HG02970 (cell line): ENCODE measurements around the gene SCYGR5.
"Not testable (repeated sequence)": the region's sequence is repeated elsewhere in the genome, so short reads cannot be mapped to it uniquely, and the experiment has no call there.

Experiments used
- ATAC-seq: cut with Tn5 transposase; IDR thresholded peaks from one replicate; pipeline ENCODE4 v1.9.1; 2021; ENCODE audit warnings: mild to moderate bottlenecking, moderate library complexity, moderate number of reproducible peaks; ENCODE audit not compliant: unreplicated experiment, low FRiP score

SCYGR5 gene

DNA sequence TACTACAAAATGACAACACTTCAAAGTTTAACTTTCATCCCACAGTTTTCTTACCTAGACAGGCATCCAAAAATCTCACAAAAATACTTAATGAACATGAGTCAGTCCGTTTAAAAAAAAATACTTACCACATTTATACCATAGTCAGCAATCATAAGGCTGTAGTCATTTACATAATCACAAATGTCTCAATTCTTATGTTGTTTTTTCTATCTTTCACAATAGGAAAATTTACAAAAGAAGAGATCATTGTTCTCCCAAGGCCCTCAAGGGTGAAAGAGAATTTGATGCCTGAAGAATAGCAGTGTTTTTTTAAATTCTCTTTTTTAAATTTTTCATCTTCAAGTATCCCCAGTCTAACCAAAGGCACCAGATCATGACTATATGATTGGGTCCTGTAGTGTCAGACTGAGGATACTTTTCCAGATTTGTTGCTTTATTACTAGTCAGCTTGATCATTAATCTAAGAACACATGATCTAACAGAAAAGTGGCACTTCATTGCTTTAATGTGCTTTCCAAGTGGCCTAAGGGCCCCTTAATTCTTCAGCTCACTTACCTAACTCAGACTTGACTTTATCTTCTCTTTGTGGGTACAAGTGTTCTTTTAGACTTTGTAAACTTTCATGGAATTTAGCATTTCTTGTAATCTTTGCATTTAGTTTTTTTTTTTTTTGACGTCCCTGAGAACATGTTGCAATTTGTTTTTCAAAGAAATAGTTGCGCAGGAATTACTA, 4.7 kb downstream of the SCYGR5 start:
- no peak for ATAC-seq

DNA sequence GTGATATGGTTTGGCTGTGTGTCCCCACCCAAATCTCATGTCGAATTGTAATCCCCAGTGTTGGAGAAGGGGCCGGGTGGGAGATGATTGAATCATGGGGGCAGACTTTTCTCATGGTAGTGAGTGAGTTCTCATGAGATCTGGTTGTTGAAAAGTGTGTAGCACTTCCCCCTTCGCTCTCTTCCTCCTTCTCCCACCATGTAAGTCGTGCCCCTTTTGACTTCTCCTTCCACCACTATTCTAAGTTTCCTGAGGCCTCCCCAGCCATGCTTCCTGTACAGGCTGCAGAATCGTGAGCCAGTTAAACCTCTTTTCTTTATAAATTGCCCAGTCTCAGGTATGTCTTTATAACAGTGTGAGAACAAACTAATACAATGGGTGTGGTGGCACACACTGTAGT, 7.0 kb downstream of the SCYGR5 start:
- not testable (repeated sequence) for ATAC-seq

DNA sequence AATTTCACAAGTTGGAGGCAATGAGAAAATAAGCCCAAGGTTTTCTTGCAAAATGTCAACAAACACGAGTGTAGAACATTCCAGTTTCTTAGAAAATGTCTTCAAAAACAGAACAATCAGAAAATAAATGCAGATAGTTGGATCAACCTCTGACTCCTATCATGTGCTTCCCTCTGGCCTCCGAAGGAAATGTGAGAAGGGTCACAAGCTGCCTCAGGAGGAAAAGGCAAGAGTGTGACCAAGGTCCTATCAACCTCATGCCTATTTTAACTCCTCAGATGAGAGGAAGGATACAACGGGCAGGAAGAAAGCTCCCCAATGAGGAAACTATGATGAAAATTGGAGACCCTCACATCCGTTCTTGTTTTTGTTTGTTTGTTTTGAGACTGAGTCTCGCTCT, 7.9 kb downstream of the SCYGR5 start:
- no peak for ATAC-seq

DNA sequence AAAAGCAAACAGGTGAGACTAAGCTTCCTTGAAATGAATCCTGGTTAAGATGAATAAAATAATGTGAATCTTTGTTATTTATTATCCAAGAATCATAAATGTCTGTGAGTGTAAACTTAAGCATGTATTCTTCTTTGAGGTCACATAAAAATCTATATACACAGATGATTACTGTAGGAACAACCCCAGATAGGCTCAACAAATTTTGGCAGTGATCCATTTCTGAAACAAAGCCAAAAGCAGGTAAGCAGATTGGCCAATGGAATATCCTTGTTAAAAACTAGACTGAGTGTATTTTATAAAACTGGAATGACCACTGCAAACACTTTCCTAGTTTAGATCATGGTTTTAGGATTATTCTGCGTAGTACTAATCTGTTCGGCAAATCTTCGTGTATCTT, 11.3 kb downstream of the SCYGR5 start:
- no peak for ATAC-seq

DNA sequence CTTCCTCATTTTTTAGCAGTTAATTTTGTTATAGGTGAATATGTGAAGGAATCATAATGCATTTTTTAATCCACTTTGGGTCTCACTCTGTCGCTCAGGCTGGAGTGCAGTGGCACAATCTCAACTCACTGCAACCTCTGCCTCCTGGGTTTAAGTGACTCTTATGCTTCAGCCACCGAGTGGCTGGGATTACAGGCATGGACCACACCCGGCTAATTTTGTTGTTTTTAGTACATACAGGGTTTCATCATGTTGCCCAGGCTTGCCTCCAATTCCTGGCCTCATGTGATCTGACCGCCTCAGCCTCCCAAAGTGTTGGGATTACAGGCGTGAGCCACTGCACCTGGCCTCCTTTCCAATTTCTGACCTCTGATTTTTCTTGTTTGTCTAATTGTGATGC, 17.7 kb downstream of the SCYGR5 start:
- no peak for ATAC-seq

DNA sequence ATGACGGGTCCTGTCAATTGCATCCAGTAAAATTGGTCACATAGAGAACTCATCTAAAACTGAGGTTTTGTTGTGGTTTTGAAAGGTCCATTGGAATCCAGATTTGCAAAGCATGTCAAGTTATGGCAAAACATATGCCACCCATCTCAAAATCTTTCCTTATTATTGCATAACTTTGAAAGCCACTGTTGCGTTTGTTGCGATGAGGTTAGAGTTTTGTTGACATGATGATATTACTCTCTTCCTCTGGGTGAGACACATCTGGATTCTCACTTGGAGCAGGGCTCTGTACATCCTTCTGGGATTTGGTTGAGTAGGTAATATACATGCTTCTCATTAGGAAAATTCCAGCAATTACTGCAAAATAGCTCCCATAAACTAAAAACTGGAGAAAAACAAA, 20.6 kb downstream of the SCYGR5 start:
- no peak for ATAC-seq

DNA sequence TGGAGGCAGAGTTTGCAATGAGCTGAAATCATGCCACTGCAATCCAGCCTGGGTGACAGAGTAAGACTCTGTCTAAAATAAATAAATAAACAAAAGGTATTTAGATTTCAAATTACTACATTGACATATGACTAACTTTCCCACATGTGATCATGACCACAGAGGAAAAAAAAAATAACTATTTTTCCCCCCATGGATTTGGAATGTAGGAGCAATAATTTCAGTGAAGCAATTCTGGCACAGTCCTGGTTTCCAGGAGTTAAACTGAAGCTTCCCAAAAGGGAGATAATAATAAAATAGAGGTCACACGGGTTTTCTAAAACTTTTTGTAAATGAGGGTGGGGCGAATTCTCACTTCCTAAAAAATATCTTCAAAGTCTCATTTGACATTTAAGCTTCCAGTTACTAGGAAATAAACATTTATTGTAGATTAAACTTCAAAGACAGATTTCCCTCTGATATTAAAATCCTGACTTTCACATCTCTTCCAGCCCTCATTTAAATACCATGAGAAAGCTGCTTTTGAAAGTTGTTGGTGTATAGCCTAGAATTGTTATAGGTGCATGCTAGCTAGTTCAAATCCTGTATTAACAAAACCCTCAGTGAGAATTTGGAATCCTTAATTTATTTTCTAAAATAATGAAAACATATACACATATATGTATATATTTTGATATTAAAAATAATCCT, 30.5 kb downstream of the SCYGR5 start:
- no peak for ATAC-seq

DNA sequence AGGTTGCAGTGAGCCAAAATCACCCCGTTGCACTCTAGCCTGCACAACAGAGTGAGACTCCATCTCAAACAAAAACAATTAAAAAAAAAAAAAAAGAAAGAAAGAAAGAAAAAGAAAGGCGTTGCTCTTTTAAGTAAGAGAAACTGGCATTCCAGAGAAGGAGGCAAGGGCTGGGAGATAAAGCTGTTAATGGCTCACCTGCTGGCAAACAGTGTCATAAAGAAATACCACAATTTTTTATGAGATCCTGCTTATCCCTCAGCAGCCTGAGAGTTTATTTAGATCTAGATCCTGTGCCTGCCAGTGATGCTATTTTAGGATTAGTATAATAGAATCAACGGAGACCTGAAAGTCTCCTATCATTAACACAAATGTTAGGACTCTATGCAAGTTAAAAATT, 35.0 kb downstream of the SCYGR5 start:
- ATAC-seq: no peak

DNA sequence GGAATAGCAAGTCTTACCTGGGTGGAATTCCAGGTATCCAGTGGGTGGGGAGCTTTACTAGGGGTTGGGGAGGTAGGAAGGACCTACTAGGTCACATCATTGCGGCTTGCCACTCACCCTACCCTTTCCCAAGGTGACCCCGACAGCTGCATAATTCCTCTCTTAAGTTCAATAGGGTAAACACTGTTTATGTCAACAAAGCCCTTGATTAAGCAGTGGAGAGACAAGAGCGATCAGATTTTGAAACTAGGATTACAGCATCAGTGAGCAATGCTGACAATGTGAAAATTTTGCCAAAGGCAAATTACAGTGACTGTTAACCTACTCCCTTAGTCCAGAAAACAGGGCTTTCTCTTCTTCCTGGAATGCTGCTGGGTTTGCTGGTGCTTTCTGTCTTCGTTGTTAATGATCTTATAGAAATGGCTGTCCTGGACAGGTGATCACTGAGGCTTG, 36.7 kb downstream of the SCYGR5 start:
- no peak for ATAC-seq

DNA sequence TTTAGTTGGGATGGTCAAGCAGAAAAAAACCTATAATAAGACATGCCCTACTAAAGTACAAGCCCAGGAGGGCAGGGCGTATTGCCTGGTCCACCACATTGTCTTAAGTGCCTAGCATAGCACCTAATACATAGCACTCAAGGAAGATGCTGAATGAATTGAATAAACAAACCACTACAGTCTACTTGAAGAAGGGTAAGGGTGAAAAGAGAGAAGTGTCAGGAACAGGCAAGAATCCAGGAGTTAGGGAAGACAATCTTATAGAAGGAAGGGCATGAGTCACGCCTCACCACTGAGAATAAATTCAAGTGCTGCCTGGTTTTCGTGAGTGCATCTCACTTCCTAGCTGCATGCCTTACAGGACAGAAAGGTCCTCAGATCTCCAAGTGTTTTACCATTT, 37.4 kb downstream of the SCYGR5 start:
- no peak for ATAC-seq

DNA sequence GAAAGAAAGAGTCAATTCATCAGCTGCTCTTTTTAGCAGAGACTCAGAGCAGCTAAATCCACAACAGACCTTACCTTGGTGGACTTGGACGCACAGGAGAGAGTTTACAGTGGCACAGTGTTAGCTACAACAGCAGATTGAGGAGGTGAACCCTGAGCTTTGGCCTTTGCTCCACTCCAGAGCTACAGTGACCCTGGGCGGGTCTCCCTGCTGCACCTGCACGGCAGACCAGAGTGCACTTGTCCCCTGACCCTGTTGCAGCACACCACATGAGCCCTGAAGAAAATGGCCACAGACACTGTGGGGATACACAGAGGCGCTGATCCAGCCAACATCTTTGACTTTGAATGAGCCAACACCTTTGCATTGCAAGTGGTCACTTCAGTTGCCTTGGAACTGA, 40.3 kb downstream of the SCYGR5 start:
- ATAC-seq: no peak

DNA sequence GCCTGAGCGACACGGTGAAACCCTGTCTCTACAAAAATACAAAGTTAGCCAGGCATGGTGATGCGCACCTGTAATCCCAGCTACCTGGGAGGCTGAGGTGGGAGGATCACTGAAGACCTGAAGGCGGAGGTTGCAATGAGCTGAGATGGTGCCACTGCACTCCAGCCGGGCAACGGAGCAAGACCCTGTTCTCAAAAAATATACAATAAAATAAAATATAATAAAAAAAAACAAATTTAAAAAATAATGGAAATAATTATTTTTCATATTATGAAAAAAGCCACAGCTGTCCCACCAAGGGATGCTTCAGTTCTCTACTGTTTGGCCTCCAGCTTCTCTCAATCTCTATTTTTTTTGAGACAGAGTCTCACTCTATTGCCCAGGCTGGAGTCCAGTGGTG, 40.8 kb downstream of the SCYGR5 start:
- no peak for ATAC-seq

DNA sequence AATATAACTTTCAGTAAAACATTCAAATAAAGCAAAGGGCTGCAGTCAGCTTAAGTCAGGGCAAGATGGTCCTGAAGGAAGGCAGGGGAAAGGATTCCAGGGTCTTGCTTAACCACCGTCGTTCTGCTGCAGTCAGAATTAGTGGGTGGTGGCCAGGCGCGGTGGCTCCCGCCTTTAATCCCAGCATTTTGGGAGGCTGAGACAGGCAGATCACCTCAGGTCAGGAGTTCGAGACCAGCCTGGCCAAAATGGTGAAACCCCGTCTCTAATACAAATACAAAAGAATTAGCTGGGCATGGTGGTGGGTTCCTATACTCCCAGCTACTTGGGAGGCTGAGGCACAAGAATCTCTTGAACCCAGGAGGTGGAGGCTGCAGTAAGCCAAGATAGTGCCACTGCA, 44.4 kb downstream of the SCYGR5 start:
- no peak for ATAC-seq

DNA sequence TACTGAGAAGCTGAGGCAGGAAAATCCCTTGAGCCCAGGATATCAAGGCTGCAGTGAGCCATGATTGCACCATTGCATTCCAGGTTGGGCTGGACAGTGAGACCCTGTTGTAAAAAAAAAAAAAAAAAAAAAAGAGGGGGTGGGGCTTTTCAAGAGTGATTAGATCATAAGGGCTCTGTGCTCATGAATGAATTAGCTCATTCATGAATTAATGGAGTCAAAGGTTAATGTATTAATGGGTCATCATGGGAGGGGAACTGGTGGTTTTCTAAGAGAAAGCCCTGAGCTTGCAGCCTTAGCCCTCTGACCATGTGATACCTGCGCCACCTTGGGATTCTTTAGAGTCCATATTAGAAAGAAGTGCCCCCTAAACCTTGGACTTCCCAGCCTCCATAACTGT, 46.7 kb downstream of the SCYGR5 start:
- no peak for ATAC-seq

DNA sequence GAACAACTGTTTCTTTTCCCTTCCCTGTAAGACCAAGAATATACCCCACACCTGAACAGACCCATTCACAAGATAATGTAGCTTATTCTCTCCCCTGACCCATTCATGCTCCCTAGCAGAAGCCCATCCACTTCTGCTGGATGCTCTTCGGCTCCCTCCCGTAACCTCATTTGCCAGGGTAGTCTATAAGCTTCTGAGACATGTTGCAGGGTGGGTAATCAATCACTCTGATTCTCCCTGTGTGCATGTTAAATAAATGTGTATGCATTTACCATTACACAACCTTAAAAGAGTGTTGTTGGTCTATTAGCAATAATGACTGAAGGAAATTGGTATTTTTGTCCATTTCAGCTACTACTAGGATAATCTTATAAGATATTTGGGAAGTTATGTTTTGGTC, 49.9 kb downstream of the SCYGR5 start:
- no peak for ATAC-seq
